GM18505 (cell line): ENCODE measurements around the gene SETD5.

ENCODE experiments used
- ATAC-seq: cut with Tn5 transposase; IDR thresholded peaks from one replicate; pipeline ENCODE4 v1.9.1; 2021; ENCODE audit not compliant: unreplicated experiment
- POLR2A ChIP-seq: IDR thresholded peaks from 4 replicates; pipeline ENCODE4 v1.6.1; 2011; ENCODE audit warnings: borderline replicate concordance; ENCODE audit not compliant: insufficient read depth, insufficient read length; ENCODE audit errors: extremely low read depth

SETD5 gene

DNA sequence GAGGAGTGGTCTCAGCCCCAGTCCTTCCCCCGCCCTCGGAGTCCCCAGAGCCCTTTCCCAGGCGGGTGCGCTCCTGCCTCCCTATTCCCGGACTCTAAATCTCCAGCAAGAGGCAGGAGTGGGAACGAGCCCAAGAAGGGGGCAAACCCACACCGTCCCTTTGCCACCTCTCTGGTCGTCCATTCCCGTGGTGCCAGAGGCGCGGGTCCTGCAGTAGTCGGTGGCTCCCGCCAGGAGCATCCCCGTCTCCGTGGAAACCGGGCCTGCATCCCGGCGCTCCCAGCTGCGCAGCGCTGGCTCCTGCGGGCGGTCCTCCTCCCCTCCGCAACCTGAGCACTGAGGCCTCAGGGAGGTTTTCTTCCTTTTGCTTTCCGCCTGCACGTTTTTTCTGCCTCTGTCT is 111.4 kb downstream of the SETD5 start:
- ATAC-seq = no peak
- TF ChIP-seq POLR2A = no peak

DNA sequence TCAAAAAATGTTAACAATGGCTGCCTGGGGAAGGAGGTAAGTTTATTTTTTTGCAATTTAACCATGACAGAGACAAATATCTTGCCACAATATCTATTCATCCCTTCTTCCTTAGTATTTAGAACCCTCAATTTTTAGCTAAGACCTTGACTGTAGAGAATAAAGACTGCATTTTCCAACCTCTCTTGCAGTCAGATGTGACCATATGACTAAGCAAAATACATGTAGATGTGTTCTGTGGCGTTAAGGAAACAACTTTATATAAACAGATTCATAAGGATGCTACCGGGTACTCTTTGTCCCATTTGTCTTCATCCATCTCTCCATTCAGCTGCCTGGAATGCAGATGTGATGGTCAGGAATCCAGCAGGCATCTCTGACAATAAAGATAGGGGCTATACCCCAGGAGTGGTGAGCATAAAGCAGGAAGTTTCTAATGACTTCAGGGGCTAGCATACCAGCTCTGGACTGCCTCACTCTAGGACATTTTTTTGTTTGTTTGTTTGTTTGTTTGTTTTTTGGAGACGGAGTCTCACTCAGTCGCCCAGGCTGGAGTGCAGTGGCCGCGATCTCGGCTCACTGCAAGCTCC is 115.1 kb downstream of the SETD5 start:
- no peak for ATAC-seq
- no peak for TF ChIP-seq POLR2A

DNA sequence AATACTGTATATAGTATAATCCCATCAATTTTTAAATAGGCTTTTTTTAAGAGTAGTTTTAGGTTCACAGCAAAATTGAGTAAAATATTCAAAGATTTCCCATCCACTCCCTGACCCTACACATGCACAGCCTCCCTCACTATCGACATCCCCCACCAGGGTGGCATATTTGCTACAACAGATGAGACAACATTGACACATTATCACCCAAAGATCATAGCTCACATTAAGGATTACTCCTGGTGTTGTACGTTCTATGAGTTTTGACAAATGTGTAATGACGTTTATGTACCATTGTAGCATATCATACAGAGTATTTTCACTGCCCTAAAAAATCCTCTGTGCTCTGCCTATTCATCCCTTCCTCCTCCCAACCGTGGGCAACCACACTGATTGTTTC is 116.9 kb downstream of the SETD5 start:
- no peak for ATAC-seq
- no peak for TF ChIP-seq POLR2A

DNA sequence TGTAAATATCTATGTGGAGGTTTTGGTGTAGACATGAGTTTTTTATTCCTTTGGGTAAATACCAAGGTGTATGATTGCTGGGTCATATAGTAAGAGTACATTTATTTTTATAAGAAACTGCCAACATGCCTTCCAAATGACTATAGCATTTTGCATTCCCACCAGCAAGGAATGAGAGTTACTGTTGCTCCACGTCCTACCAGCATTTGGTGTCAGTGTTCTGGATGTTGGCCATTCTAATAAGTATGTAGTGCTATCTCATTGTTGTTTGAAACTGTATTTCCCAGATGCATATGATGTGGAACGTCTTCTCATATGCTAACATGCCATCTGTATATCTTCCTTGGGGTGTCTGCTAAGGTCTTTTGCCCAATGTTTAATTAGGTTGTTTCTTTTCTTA is 117.5 kb downstream of the SETD5 start:
- no peak for TF ChIP-seq POLR2A
- ATAC-seq = no peak

DNA sequence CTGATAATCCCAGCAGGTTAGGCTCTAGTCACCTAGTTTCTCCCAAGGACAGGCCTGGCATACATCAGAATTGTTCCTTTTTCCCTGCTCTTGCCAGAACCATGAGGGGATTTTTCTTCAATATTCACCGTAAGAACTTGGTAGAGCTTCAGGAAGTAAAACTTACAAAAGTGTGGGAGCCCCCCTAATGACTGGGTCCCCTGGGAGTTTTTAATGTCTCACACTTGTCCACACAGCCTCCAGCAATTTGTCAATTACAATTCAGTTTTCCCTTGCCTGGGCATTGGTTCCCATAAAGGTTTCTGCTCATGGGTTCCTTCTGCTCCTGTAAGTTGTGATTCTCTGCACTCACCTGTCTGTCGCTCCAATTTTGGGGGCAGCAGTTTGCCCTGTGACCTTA is 127.7 kb downstream of the SETD5 start:
- no peak for ATAC-seq
- no peak for TF ChIP-seq POLR2A
